GM18867 (cell line): Measurements from ENCODE around the gene DEPDC4.
"Not testable (repeated sequence)": the region's sequence is repeated elsewhere in the genome, so short reads cannot be mapped to it uniquely, and the experiment has no call there.

Source experiments
- ATAC-seq: cut with Tn5 transposase; IDR thresholded peaks from one replicate; pipeline ENCODE4 v1.9.1; 2021; ENCODE audit warnings: mild to moderate bottlenecking, moderate library complexity; ENCODE audit not compliant: unreplicated experiment

Gene DEPDC4

GRCh38 chr12:100265732-100266584 is 921 bp downstream of the DEPDC4 start:
- peak; percentile 5 for ATAC-seq

GRCh38 chr12:100265107-100265506 is 1.8 kb downstream of the DEPDC4 start:
- ATAC-seq, result not testable (repeated sequence)

- no peak for ATAC-seq
These were observed 3.7 kb downstream of the DEPDC4 start for GRCh38 chr12:100263131-100263530.

GRCh38 chr12:100258127-100258526 is 8.8 kb downstream of the DEPDC4 start:
- ATAC-seq, result no peak

GRCh38 chr12:100254876-100255275 is 12.0 kb downstream of the DEPDC4 start:
- no peak for ATAC-seq

GRCh38 chr12:100253437-100253836 is 13.4 kb downstream of the DEPDC4 start:
- no peak for ATAC-seq

GRCh38 chr12:100251917-100252316 is 15.0 kb downstream of the DEPDC4 start:
- no peak for ATAC-seq

GRCh38 chr12:100249941-100250340 is 16.9 kb downstream of the DEPDC4 start:
- no peak for ATAC-seq

GRCh38 chr12:100248886-100249285 is 18.0 kb downstream of the DEPDC4 start:
- ATAC-seq, result no peak

- ATAC-seq, result no peak
These were observed 19.1 kb downstream of the DEPDC4 start for GRCh38 chr12:100247765-100248164.

- ATAC-seq, result no peak
These were observed 23.7 kb downstream of the DEPDC4 start for GRCh38 chr12:100243137-100243536.

GRCh38 chr12:100239589-100239988 is 27.3 kb downstream of the DEPDC4 start:
- no peak for ATAC-seq

- ATAC-seq, result no peak
These were observed 28.1 kb downstream of the DEPDC4 start for GRCh38 chr12:100238801-100239200.

GRCh38 chr12:100234591-100235304 is 32.1 kb downstream of the DEPDC4 start:
- ATAC-seq, result peak; percentile 75

GRCh38 chr12:100234166-100234565 is 32.7 kb downstream of the DEPDC4 start:
- ATAC-seq, result no peak

GRCh38 chr12:100231873-100232272 is 35.0 kb downstream of the DEPDC4 start:
- not testable (repeated sequence) for ATAC-seq

GRCh38 chr12:100229876-100230275 is 37.0 kb downstream of the DEPDC4 start:
- ATAC-seq, result no peak

- no peak for ATAC-seq
These were observed 37.7 kb downstream of the DEPDC4 start for GRCh38 chr12:100229036-100229635.

- ATAC-seq, result no peak
These were observed 41.4 kb downstream of the DEPDC4 start for GRCh38 chr12:100225491-100225890.

- not testable (repeated sequence) for ATAC-seq
These were observed 44.7 kb downstream of the DEPDC4 start for GRCh38 chr12:100222173-100222572.

- no peak for ATAC-seq
These were observed 45.4 kb downstream of the DEPDC4 start for GRCh38 chr12:100221523-100221922.
